ENCODE results near the gene RBM38. TPM values are rescaled to one million over a fixed set of nuclear protein-coding genes. Genes with fewer than 3 reads are reported as not detected.

Gene RBM38
- total RNA-seq, 1 donor from 2014 or later: 26.6 TPM

DNA sequence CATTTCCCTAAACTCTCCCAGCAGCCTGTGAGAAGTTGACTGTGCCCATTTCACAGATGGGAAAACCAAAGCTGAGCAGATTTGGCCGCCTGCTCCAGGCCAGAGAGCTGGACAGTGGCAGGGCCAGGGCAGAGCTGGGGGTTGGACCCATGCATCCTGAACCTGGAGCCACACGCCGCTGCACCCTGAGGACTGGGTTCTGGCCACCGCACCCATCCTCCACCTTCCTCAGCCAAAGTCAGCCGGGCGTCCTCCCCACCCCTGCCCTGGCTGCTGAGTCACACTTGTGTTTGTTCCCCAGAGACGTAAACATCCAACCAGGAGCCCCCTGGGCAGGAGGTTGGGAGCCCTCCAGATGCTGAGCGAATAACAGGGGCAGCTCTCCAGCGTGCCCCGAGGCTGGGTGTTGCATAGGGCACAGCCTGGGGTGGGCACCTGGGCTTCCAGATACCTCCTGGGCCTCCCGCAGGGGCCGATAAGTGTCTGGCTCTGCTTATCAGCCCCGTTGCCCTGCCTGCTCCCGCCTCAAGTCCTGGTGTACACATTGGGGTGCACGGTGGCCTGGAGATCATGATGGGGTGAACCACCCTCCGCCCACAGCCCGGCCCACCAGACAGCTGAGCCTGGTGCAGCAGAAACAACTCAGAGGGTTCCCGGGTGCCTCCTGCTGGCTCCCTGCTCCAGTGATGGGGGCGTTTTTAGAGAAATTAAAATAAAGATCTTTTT, 23.8 kb downstream of the RBM38 start:
- no peak overlapping the region for H3K27ac ChIP-seq

DNA sequence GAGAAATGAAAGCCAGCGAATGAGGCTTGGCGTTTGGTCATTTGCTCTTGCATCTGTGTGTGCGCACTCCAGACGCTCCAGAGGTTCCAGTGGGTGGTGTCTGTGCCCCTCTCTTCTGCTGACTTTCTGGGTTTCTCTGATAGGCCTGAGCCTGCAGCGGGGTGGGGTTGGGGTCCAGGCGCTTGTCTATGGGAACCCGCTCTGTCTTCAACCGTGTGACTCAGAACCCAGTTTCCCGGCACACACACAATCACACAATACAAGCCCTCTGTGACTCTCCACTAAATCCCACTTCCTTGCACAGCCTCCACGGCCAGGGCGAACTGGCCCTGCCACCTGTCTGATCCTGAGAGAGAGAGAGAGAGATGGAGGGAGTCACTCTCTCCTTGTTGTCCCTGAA, 24.6 kb downstream of the RBM38 start:
- Histone ChIP-seq H3K79me2 (ENCODE audit: low read depth) (no peaks in the 10 kb centered on the region), H3K9ac (no peak overlapping the region), H3K4me3 (no peak overlapping the region), H3F3A (ENCODE audit: low read depth) (peaks cover 4% of the 10 kb centered on the region), H3K9me3 (ENCODE audit: low read depth) (no peaks in the 10 kb centered on the region), H3K4me1 (peaks cover 2% of the 10 kb centered on the region), H2AFZ (replicated peaks) (no peak overlapping the region), H3K27me3 (no peaks in the 10 kb centered on the region), H4K20me1 (ENCODE audit: low read depth) (no peaks in the 10 kb centered on the region), H3K27ac (no peak overlapping the region), H3K36me3 (no peaks in the 10 kb centered on the region), H3K4me2 (no peak overlapping the region)
- peaks cover 6% of the 10 kb centered on the region for H3K4me1 Mint-ChIP-seq
- H3K9me3 Mint-ChIP-seq: no peaks in the 10 kb centered on the region
- H3K36me3 Mint-ChIP-seq: no peaks in the 10 kb centered on the region
- no peak for DNase-seq (ENCODE audit: low spot score)
- H3K4me3 Mint-ChIP-seq: no peak overlapping the region
- no peak for TF ChIP-seq EZH2phosphoT487 (IDR thresholded peaks at IDR 0.05)
- TF ChIP-seq, protein P1, sequence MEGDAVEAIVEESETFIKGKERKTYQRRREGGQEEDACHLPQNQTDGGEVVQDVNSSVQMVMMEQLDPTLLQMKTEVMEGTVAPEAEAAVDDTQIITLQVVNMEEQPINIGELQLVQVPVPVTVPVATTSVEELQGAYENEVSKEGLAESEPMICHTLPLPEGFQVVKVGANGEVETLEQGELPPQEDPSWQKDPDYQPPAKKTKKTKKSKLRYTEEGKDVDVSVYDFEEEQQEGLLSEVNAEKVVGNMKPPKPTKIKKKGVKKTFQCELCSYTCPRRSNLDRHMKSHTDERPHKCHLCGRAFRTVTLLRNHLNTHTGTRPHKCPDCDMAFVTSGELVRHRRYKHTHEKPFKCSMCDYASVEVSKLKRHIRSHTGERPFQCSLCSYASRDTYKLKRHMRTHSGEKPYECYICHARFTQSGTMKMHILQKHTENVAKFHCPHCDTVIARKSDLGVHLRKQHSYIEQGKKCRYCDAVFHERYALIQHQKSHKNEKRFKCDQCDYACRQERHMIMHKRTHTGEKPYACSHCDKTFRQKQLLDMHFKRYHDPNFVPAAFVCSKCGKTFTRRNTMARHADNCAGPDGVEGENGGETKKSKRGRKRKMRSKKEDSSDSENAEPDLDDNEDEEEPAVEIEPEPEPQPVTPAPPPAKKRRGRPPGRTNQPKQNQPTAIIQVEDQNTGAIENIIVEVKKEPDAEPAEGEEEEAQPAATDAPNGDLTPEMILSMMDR (IDR thresholded peaks at IDR 0.05): no peak
- no peak for TF ChIP-seq EZH2 (IDR thresholded peaks at IDR 0.05)
- H3K27me3 Mint-ChIP-seq (ENCODE audit: insufficient read depth, low read depth): peaks cover 11% of the 10 kb centered on the region
- peak overlapping the region; percentile 55 for H3K27ac Mint-ChIP-seq

More for the DNA sequence above, 23.8 kb downstream of the RBM38 start:
- Mint-ChIP-seq H3K27me3 (ENCODE audit: insufficient read depth, low read depth) (peaks cover 8% of the 10 kb centered on the region), H3K4me3 (no peak overlapping the region), H3K9me3 (no peaks in the 10 kb centered on the region), H3K4me1 (peaks cover 6% of the 10 kb centered on the region), H3K36me3 (no peaks in the 10 kb centered on the region), H3K27ac (no peak overlapping the region)
- TF ChIP-seq EZH2phosphoT487 (IDR thresholded peaks at IDR 0.05) (no peak), EZH2 (IDR thresholded peaks at IDR 0.05) (no peak)
- TF ChIP-seq, protein P1 (IDR thresholded peaks at IDR 0.05): no peak
- H3F3A ChIP-seq (ENCODE audit: low read depth): peaks cover 8% of the 10 kb centered on the region
- H3K9ac ChIP-seq: no peak overlapping the region
- H3K27me3 ChIP-seq: no peaks in the 10 kb centered on the region
- no peaks in the 10 kb centered on the region for H3K79me2 ChIP-seq (ENCODE audit: low read depth)
- H3K9me3 ChIP-seq (ENCODE audit: low read depth): no peaks in the 10 kb centered on the region
- no peaks in the 10 kb centered on the region for H3K36me3 ChIP-seq
- H3K4me3 ChIP-seq: no peak overlapping the region
- no peak for DNase-seq (ENCODE audit: low spot score)
- peaks cover 2% of the 10 kb centered on the region for H3K4me1 ChIP-seq
- no peaks in the 10 kb centered on the region for H4K20me1 ChIP-seq (ENCODE audit: low read depth)
- H2AFZ ChIP-seq (replicated peaks): no peak overlapping the region
- H3K4me2 ChIP-seq: no peak overlapping the region

DNA sequence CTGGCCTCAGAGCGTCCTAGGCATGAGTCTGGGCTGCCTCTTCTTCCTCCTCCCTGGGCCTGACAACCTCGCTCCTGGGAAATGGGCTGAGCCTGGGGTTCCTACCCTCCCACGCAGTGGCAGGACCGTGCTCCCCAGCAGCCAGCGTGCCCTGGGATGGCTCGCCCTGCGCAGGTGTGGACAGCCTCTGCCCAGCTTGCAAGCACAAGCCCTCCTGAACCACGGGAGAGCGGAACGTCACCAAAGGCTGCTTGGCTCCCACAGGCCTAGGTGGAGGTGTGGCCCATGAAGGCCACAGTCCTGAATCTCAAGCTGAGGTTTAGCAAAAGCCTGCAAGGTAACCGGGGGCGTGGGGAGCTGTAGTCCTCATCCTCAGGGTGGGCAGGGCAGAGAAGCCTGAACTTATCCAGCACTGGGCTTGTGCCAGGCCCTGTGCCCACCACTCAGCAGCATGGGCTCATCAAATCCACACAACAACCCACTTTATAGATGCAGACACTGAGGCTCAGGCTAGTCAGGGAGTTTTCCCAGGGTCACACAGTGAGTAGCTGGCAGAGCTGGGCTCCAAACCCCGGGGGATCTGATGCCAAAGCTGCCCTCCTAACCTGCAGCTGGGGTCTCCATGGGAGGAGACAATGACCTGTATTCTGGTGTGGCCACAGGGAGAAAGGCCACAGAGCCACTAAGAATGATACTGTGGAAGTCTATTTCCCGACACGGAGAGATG, 25.3 kb downstream of the RBM38 start:
- no peak overlapping the region for H3K4me3 Mint-ChIP-seq
- no peak overlapping the region for H2AFZ ChIP-seq (replicated peaks)
- peaks cover 11% of the 10 kb centered on the region for H3K27me3 Mint-ChIP-seq (ENCODE audit: insufficient read depth, low read depth)
- no peaks in the 10 kb centered on the region for H3K36me3 Mint-ChIP-seq
- H3K4me1 Mint-ChIP-seq: peaks cover 3% of the 10 kb centered on the region
- H3F3A ChIP-seq (ENCODE audit: low read depth): peaks cover 4% of the 10 kb centered on the region
- peak overlapping the region; percentile 55 for H3K27ac Mint-ChIP-seq
- TF ChIP-seq EZH2phosphoT487 (IDR thresholded peaks at IDR 0.05): no peak
- TF ChIP-seq, protein P1 (IDR thresholded peaks at IDR 0.05): no peak
- no peak for TF ChIP-seq EZH2 (IDR thresholded peaks at IDR 0.05)
- DNase-seq (ENCODE audit: low spot score): no peak
- peaks cover 2% of the 10 kb centered on the region for H3K4me1 ChIP-seq
- H3K27me3 ChIP-seq: no peaks in the 10 kb centered on the region
- H3K4me3 ChIP-seq: no peak overlapping the region
- H3K9ac ChIP-seq: no peak overlapping the region
- H4K20me1 ChIP-seq (ENCODE audit: low read depth): no peaks in the 10 kb centered on the region
- no peak overlapping the region for H3K27ac ChIP-seq
- no peaks in the 10 kb centered on the region for H3K9me3 Mint-ChIP-seq
- H3K79me2 ChIP-seq (ENCODE audit: low read depth): no peaks in the 10 kb centered on the region
- no peaks in the 10 kb centered on the region for H3K36me3 ChIP-seq
- no peak overlapping the region for H3K4me2 ChIP-seq
- H3K9me3 ChIP-seq (ENCODE audit: low read depth): no peaks in the 10 kb centered on the region

Data from neural progenitor cell (in vitro differentiated cells).